ENCODE data around the gene TSPAN14. TPM values are rescaled to one million over a fixed set of nuclear protein-coding genes. Genes with fewer than 3 reads are reported as not detected.

The TSPAN14 gene
- total and polyA plus RNA-seq, 2 of the 8 experiments (the other 6 are each of a cell fraction or from before 2014, with no cell fraction given) = 47.4 to 57.8 TPM

GRCh38 chr10:80535671-80536360 is 81.7 kb downstream of the TSPAN14 start (continued):
- no peak for TF ChIP-seq POU5F1 (IDR thresholded peaks at IDR 0.05; ENCODE audit: low read depth, low read length)
- TF ChIP-seq MAFK (IDR thresholded peaks at IDR 0.05; ENCODE audit: low read depth, low read length) = no peak
